ENCODE data around the gene TLL2. TPM values are rescaled to one million over a fixed set of nuclear protein-coding genes. Genes with fewer than 3 reads are reported as not detected.

The TLL2 gene
- total RNA-seq, 1 donor from 2014 or later: not detected

DNA sequence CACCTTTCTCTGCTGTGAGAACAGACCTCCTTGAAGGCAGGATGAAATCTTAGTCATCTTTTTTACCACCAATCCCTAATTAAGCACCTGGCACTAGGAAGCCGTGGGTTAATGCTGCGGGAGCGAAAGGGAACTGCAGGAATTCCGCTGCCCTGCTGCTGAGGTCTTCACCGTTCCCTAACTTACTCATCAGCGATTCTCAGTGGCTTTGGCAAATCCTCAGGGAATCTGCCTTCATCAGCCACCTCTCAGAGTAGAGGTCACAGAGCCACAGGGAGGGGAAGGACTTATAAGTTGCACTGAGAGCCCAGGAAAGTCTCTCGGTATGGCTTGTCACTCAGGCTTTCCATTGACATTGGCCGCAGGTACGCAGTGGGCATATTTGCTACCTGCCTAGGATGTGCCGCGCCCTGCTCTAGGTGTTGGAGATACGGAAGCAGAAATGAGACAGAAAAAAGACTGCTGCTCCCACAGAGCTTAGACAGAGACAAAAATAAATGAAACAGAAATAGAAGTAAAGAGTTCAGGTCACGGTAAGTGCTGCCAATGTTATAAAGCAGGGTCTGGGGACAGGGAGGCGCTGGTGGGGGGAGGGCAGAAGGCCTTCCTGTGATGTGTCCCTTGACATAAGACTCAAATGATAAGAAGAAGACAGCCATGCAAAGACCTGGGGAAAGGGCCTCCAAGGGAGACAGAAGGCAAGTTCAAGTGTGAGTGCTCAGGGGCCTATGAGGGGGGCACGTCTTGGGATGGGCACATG is 82.3 kb downstream of the TLL2 start:
- ATAC-seq (no peak), DNase-seq (ENCODE audit: low spot score) (no peak)

GRCh38 chr10:96427291-96427690 is 86.4 kb downstream of the TLL2 start:
- DNase-seq (ENCODE audit: low spot score) (no peak), ATAC-seq (no peak)

- no peak for DNase-seq (ENCODE audit: low spot score)
- ATAC-seq: no peak
Measured at GRCh38 chr10:96422525-96422924, 91.2 kb downstream of the TLL2 start.

DNA sequence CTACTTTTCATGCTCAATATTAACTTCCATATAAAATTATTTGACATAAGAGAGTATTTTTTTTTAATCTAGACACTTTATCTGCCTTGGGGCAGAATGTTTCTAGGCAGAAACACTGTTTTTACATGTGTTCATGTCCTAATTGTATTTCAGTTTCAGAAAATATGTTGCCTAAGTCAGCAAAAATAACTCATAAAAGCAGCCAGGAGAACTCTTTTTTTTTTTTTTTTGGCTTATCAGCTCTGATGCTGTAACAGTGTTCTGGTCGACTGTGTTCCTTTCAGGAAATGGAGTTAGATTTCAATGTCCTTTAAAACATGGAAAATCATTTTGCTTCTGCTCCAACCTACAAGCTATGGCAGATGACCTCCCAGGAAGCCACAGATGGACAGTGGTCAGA is 91.7 kb downstream of the TLL2 start:
- DNase-seq (ENCODE audit: low spot score) (no peak), ATAC-seq (no peak)

- DNase-seq (ENCODE audit: low spot score) (no peak), ATAC-seq (no peak)
Measured at GRCh38 chr10:96420228-96421009, 93.3 kb downstream of the TLL2 start.

DNA sequence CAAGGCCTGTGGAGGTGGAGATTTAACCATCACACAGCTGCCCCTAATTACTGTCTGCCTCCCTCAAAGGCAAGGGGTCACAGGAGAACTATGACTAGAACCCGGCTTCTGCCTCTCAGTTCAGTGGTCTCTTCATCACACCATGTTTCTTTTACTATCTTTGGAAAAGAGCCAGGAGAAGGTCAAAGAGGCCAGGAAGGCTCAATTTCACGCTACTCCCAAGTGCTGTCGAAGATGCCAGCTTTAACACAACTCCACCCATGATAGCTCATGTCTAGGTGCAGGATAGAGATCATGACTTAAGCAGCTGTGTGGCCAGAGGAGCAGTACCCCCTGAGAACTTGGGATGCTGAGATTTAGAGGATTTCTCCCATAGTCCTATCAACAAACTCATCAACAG is 94.4 kb downstream of the TLL2 start:
- DNase-seq (ENCODE audit: low spot score): no peak
- ATAC-seq: no peak

DNA sequence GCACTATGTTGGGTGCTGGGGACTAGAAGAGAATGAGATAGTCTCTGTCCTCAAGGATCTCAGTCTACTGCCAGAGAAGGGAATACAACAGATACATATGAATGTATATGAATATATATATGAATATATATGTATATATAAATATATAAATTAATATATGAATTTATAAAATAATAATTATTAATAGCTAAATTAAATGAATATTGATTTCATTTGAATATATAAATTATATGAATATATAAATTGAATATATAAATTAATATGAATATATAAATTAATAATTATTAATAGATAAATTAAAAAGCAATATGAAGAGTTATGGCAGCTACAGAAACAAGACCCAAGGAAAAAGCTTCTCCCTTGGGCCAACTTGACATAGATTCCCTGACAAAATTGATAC is 95.1 kb downstream of the TLL2 start:
- ATAC-seq (no peak), DNase-seq (ENCODE audit: low spot score) (no peak)

GRCh38 chr10:96417441-96417840 is 96.3 kb downstream of the TLL2 start:
- ATAC-seq (no peak), DNase-seq (ENCODE audit: low spot score) (no peak)

GRCh38 chr10:96416643-96417042 is 97.1 kb downstream of the TLL2 start:
- DNase-seq (ENCODE audit: low spot score) (no peak), ATAC-seq (no peak)

GRCh38 chr10:96415891-96416554 is 97.7 kb downstream of the TLL2 start:
- no peak for ATAC-seq

GRCh38 chr10:96415150-96415890 is 98.4 kb downstream of the TLL2 start:
- DNase-seq (ENCODE audit: low spot score) (no peak), ATAC-seq (no peak)

More at GRCh38 chr10:96415891-96416554, 97.7 kb downstream of the TLL2 start:
- no peak for DNase-seq (ENCODE audit: low spot score)

GRCh38 chr10:96414303-96414702 is 99.4 kb downstream of the TLL2 start:
- no peak for ATAC-seq
- no peak for DNase-seq (ENCODE audit: low spot score)

DNA sequence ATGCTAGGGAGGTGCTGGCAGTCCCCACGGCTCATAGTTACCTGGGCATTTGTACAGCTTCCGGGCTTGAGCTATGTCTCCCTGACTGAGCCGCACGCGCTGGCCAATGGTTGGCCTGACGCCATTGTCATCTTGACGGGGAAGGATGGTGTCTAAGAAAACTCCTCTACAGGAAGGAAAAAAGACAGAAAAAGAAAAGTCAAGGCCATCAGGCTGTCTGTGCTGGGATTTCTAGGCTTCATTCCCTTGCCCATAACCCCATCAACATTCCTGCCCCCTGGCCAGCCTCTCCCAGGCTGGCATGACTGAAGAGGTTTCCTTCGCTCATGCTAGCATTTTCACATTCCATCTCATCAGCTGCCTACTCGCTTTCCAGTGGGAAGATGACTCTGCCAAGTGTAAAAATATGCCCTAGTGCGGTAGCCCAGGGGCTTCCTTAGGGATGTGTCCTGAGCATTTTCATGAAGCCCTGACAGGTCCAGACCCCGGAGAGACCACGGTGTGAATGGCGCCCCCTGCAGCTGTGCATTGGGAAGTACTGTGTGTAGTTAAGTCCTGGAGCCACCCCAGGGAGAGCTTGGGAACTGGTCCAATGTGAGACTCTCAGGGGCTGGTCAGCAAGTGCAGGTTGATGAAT is 100.5 kb downstream of the TLL2 start:
- DNase-seq (ENCODE audit: low spot score) (no peak), ATAC-seq (no peak)

DNA sequence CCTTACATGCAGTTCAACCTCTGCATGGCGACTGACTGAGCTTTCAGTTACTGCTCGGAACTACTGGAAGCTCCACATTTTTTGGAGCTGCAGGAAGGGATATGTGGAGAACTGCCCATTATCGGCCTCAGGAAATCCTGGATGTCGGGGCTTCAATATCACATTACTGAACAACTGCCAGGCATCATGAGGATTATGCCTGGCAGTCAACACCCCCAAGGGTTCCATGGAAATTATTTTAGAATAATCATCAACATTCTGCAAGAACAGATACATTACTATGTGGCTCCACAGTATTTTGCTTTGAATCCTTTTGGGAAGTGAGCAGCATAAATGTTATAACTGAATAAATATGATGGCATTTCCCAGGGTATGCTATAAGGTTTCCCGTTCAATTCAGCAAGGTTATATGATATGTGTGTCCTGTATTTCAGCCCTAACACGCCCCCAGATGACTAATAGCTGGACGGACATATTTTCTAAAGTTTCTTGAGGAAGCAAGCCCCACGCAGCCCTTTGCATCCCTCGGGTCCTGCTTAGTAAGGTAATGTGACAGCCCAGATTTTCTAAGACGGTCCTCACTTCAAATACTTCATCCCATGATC is 101.9 kb downstream of the TLL2 start:
- ATAC-seq (no peak), DNase-seq (ENCODE audit: low spot score) (no peak)

- DNase-seq (ENCODE audit: low spot score): no peak
- ATAC-seq: no peak
Measured at GRCh38 chr10:96410296-96410695, 103.4 kb downstream of the TLL2 start.

- no peak for DNase-seq (ENCODE audit: low spot score)
- ATAC-seq: no peak
Measured at GRCh38 chr10:96408201-96408600, 105.5 kb downstream of the TLL2 start.

GRCh38 chr10:96407560-96408069 is 106.1 kb downstream of the TLL2 start:
- DNase-seq (ENCODE audit: low spot score) (peak; percentile 19), ATAC-seq (no peak)

DNA sequence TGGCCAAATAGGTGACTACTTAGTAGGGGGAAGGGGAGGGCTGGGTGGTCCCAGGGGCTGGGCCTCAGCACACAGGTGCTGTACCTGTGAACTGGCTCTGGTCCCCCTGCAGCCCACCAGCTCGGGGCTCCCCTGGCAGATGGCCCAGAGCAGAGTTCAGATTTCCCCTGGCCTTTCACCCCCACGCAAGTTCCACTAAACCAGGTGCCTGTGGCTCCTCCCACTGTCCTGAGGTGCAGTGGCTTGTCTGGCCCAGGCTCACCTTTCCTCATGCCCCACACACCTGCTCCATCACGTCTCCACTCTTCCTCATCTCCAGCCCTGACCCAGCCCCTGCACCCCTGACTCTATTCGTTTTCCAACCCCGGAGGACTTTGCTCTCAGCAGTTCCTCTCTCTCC is 107.6 kb downstream of the TLL2 start:
- DNase-seq (ENCODE audit: low spot score): peak; percentile 33
- no peak for ATAC-seq

DNA sequence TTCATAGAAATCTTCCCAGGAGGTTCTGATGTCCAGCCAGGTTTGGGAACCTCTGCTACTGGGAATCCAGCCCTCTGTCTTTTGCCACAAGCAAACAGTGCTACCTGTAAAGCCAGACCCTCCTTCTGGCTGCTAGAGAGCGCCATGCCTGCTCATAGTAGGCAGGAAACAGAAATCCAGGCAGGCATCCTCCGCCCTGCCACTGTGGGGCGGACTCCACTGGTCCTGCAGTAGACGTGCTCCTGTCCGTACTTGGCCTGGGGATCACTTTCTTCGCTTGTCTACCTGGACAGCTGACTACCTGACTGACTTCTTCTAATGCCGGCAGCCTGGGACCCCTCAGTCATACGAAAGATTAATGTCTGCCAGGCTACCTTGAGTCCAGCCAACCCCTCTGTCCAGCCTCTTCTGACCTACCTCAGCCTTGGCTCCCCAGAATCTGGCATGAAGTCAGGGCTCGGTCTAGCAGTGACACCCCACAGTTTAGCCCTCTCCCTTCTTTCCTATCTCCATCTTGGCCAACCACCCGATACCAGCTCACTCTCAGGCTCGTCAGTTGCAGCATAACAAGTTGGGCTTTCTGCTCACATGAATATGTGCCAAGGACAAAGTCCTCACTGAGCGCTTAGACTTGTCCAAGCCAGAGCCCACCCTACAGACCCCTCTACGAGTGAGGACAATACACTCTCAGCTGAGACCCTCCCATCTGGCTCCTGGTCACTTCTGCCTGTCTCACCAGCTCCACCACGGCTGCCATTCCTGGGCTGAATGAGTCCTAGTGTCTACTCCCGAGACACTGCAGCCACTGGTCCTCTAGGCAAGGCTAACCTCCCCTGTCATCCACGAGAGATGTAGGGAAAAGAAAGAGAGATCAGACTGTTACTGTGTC is 111.1 kb downstream of the TLL2 start:
- DNase-seq (ENCODE audit: low spot score) (peak; percentile 33), ATAC-seq (no peak)

Data from left lobe of liver (tissue), 2 donors.